Nucleus accumbens (tissue), 56 donors: ENCODE results near the gene LMX1B.

Source experiments
- DNase-seq, 56 donors: peaks; one replicate each; lab custom pipeline; 2025; lab: John Stamatoyannopoulos, UW

Gene LMX1B

GRCh38 chr9:126604059-126605055 is 9.4 kb upstream of the LMX1B start:
- DNase-seq, result no peak

DNA sequence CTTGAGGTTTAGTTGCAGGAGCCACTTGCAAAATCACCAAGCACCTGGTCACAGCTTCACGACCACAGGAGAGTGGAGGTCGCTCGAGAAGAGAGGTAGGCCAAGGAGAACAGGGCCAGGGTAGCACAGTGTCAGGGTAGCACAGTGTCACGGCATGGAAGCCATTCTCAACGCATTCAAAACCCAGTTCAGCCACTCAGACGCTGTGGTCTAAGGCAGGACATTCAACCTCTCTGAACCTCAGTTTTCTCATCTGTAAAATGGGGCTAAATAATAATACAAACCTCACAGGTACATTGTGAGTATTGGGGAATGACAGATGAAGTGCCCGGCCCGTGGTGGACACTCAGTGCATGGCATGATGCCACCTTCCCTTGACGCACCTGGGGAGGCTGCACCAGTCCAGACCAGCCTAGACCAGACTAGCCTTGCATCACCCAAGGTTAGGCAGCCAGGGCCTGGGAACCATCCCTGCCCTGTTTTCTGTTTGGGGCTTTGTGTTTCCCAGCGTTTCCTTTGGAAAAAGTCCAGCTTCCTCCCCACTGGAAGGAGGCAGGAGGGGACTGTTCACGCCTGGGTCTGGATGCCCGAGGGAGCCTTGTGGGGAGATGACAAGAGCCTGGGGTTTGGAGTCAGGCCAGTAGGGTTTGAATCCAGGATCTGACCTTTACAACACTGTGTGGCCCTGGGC is 7.8 kb upstream of the LMX1B start:
- DNase-seq, result no peak

DNA sequence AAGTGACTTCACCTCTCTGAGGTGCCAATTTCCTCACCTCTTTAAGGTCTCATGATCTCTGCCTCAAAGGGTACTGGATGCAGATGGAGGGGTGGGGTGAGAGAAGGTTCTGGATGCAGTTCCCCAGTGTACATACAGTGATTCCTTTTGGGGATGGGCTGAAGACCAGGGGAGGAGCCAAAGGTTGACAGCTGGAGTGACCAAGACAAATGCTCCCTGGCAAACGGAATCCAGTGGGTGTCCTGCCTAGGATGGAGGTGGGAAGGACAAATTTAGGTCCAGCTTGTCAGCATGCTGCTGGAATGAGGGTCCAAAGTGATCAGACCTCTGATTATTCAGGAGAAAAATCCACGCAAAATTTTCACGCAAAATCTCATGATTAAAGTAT is 7.3 kb upstream of the LMX1B start:
- DNase-seq, result no peak

DNA sequence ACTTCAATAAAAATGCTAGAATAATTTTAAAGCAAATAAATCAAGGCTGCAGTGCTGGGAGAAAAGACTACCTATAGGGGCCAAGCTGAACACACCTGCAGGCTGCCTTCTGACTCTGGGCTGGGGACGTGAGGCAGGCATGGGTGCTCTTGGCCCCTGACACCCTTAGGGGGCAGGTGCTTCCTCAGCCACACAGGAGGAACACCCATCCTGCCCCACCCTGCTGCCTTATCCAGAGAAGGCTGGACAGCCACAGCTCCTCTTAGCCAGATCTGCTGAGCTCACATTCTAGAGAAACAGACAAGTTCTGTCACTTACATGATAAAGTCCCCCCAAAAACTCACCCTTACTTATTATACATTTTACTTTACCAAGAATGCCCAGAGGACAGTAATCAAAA is 6.6 kb upstream of the LMX1B start:
- DNase-seq, result no peak

GRCh38 chr9:126607731-126608130 is 6.0 kb upstream of the LMX1B start:
- DNase-seq, result no peak

- no peak for DNase-seq
These were observed 5.2 kb upstream of the LMX1B start for GRCh38 chr9:126608551-126608950.

DNA sequence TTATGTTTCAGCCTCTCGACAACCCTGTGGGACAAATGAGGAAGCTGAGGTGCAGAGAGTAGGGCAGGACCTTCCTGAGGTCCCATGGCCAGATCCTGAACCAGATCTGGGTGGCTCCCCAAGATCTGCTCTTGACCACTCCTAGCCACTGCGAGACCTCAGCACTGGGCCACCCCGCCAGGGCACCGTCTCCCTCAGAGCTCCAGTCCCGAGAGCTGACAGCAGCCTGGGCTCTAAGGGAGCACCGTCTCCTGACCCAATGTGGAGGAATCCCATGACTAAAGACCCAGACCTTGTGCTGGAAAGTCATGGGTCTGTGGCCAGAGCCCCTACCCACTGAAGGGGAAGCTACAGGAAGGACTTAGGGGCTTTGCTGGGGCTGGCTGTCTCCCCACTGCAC is 4.5 kb upstream of the LMX1B start:
- no peak for DNase-seq

DNA sequence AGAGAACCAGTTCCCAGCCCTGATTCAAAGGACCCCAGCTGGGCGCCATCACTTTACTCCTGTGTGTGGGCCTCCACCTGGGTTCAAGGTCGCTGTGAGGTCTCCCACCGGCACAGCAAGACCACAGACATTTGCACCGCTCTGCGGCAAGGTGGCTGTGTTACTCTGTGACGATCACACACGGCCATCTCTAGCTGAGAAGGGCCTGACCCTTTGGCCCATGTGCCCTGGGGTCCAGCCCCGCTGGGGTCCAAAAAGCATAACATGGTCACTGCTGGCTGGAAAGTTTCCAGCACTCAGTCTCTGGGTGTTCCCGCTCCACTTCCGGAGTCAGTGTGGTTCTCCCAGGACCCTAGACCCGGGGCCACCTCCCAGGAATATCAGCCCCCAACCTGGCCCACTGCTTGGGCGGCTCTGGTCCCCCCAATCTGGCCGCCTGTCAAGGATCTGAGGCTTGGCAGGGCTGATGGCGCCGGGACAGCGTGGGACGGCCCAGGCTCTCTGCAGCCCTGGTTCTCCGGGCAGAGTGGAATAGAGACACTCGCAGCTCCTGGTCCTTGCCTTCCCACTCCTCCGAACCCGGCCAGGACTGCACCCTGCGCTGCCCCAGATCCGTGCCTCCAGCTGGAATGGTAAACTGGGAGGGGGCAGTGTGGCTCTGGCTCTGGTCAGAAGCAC is 3.9 kb upstream of the LMX1B start:
- DNase-seq, result no peak

GRCh38 chr9:126611193-126611591 is 2.5 kb upstream of the LMX1B start:
- no peak for DNase-seq

DNA sequence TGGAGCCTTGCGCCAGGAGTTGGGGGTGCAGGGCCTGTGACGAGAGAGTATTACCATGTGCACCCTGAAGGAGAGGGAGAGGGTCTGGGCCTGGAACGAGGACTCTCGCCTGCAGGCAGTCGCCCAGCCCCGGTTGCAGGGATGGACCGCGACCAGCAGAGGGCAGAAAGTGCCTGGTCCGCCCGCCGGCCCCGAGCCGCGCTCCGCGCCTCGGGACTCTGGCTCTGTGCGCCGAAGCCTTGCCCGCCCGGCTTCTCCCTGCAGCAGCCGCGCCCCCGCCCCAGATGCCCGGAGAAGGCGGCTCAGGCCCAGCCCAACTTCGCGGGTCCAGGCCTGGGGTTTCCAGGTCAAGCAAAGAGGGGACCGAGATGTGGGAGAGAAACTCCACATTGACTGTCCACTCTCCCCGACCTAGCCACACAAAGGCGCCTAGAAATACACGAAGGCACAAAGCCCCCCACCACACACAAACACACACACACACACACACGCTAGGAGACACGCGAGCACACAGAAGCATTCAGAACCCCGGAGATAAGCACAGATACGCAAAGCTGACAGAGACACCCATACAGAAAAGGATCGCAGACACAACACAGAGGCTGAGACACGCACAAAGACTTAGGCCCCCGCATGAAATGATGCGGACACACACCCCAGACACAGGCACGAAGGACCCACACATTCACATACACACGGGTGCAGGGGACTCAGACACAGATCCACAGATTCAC is 2.0 kb upstream of the LMX1B start:
- peak in 44 of 56 donors; percentile 5 to 77 (median 32) for DNase-seq

DNA sequence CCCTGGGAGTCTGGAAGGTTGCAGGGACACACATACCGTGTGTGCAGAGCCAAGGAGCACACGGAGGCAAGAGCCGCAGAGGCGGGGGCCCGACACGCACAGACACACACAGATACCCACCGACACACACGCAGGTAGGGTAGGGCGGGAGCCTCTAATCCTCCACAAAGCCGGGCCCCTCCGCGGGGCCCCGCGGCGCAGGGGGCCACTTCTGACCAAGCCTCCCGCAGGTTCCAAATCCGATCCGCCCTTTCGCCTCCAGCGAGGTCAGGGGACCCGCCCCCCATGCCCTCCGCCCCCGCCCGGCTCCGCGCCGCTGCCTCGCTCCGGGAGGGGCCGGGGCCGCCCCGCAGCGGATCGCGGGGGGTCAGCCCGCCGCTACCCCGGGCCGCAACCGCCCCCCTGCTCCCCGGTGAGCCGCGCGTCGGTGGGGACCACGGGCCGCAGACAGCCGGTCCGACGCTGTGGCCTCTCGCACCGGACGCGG is 1.4 kb upstream of the LMX1B start:
- no peak for DNase-seq

GRCh38 chr9:126612813-126613641 is 701 bp upstream of the LMX1B start:
- DNase-seq, result no peak

GRCh38 chr9:126614088-126614454 is 343 bp downstream of the LMX1B start:
- no peak for DNase-seq

DNA sequence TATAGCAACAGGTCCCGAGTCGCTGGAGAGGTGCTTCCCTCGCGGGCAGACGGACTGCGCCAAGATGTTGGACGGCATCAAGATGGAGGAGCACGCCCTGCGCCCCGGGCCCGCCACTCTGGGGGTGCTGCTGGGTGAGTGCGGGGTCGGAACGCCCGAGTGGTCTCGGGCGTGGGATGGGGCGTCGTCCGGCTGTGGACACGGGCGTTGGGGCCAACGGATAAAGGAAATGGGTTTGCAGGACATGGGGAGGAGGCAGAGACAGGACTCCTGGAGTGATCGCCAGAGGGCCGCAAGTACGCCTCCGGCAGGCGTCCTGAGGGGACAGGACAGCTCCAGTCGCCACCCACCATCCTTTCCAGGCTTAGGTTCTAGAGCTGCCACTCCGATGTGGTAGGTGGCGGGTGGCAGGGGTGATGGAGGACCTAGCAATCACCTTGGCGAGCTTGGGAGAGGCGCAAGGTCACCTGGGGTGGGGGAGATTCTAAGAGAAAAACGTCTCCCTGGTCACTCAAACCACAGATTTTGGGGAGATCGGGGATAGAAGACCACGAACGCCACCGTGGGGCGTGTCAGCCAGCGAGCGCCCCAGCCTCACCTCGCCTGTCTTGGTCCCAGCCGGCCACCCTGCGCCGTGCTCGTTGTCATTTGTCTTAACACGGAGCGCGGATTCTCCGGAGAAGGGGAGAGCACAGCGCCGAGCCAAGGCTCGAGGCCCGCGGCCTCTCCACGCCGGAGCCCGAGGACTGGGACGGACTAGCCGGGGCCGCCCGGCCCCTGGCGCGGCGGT is 922 bp downstream of the LMX1B start:
- DNase-seq, result no peak

GRCh38 chr9:126615245-126615790 is 1.6 kb downstream of the LMX1B start:
- DNase-seq, result no peak

DNA sequence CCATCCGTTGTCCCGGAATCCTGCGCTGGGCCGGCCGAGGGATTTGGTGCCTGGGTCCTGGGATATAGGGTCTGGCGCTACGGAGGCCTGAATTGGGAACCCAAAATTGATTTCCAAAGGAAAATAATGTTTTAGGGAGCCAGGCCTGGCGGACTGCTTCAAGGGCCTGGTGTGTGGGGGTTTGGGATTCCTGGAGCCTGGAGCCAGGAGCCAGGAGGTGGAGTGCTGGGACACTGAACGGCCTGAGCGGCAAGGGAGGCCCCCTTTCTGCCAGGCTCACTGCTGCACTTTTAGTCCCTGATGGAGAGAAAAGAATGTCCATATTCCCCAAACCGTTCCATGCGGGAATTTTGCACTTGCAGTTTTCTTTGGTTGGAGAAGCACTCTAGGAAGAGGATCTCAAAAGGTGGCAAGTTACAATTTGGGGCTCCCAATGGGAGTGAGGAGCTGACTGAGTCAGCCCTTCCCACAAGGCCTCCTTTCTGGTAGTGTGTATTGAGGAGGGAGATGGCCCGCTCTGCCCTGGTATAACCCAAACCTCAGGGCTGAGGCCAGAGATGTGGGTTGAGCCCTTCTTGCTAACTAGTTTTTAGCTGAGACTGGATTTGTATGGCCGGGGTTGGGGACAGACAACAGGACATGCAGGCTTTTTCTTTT is 2.2 kb downstream of the LMX1B start:
- DNase-seq, result no peak

DNA sequence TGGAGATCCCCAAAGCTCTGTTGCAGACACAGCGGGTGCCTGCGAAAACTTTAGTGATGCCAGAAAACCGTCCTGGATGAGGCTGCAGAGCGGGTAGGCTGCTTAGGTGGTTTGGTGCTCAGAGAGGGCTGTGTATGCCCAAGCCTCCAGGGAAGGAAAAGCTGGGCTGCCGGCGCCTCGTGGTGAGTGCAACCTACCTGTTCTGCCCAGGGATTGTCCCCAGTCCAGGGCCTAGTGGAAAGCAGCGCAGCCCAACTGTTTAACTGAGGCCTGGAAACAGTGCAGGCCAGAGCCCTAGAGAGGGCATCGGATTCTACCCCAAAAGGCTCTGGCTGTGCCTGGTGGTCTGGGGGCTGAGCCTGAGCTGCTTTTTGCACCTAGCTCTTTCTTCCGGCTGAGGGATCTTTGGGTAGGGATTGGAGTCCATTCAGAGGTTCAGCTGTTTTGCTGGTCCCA is 2.8 kb downstream of the LMX1B start:
- DNase-seq, result no peak
